Skin epidermis (tissue), 12 donors: Measurements from ENCODE around the gene ANKRD33B.
"Not testable (repeated sequence)": the region's sequence is repeated elsewhere in the genome, so short reads cannot be mapped to it uniquely, and the experiment has no call there.

Experiments
- H3K27ac ChIP-seq, 21 experiments: fragments of 200-600 bp; sonication (generic) in 11 of 21; one replicate each; pipeline ENCODE4 v1.5.0; 2020; ENCODE audit warnings: mild to moderate bottlenecking in 3 of 21, inconsistent platforms in 2 of 21, moderate library complexity in 2 of 21
- H3K4me3 ChIP-seq, 7 experiments: fragments of 200-600 bp; sonication (generic) in 2 of 7; one replicate each; pipeline ENCODE4 v1.5.0; 2020; ENCODE audit warnings: inconsistent platforms in 2 of 7, mild to moderate bottlenecking in 2 of 7, moderate library complexity in 1 of 7

The ANKRD33B gene

GRCh38 chr5:10628601-10629000 is 64.7 kb downstream of the ANKRD33B start:
- Histone ChIP-seq H3K27ac (no peak overlapping the region), H3K4me3 (no peak overlapping the region)

- Histone ChIP-seq H3K27ac (no peak overlapping the region), H3K4me3 (no peak overlapping the region)
Measured at GRCh38 chr5:10629682-10630081, 65.8 kb downstream of the ANKRD33B start.

- no peak overlapping the region for H3K4me3 ChIP-seq
- no peak overlapping the region for H3K27ac ChIP-seq
Measured at GRCh38 chr5:10630126-10630525, 66.3 kb downstream of the ANKRD33B start.

DNA sequence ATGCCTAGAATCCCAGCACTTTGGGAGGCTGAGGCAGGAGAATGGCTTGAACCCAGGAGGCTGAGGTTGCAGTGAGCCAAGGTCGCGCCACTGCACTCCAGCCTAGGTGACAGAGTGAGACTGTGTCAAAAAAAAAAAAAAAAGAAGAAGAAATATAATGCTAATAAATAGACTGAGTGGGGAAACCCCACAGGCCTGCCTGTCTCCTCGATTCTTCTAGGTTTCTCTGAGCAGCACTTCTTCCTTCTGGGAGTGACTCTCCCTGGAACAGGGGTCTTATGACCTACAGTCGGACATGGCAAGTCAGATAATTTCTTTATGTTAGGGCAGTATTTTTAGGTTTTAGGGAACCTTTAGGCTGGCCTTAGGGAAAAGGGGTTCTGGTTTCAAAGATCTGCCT is 66.9 kb downstream of the ANKRD33B start:
- H3K27ac ChIP-seq, H3K4me3 ChIP-seq: not testable (repeated sequence)

- no peak overlapping the region for H3K4me3 ChIP-seq
- H3K27ac ChIP-seq: peak overlapping the region in 2 of 21 experiments; percentile 46 to 51
Measured at GRCh38 chr5:10631316-10631996, 67.6 kb downstream of the ANKRD33B start.

- Histone ChIP-seq H3K27ac (peak overlapping the region in 4 of 21 experiments; percentile 22 to 58 (median 48)), H3K4me3 (peak overlapping the region in 1 of 7 experiments; percentile 6)
Measured at GRCh38 chr5:10632110-10632761, 68.4 kb downstream of the ANKRD33B start.

- no peak overlapping the region for H3K4me3 ChIP-seq
- no peak overlapping the region for H3K27ac ChIP-seq
Measured at GRCh38 chr5:10633271-10634049, 69.6 kb downstream of the ANKRD33B start.

DNA sequence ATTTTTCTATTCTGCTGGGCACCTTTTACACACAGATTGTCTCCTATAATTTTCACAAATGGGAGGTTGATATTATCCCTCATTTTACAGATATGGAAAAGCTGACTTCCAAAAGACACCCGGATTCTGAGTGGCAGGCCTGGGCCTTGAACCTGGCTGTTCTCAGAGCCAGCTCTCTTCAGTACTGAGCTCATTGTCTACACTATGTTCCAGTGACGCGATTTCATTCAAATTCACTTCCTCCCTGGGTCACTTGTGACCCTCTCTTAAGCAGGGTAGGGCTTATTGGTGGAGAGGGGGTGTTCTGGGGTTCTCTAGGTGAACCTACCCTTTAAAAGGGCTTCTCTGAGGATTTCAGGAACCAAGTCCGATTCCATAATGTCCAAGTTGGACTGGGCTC is 70.2 kb downstream of the ANKRD33B start:
- Histone ChIP-seq H3K27ac (peak overlapping the region in 1 of 21 experiments; percentile 27), H3K4me3 (no peak overlapping the region)

DNA sequence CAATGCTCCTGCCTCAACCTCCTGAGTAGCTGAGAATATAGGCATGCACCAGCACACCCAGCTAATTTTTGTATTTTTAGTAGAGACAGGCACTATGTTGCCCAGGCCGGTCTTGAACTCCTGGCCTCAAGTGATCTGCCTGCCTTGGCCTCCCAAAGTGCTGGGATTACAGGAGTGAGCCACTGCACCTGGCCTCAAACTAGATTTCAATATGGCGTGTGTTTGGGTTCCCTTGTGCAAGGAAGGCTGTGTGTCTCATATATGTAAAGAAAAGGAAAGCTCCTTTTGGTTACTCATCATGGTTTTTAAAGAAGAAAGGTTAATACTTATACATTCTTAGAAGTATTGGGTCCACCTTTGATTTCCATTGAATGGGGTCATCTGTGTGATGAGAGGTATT is 70.7 kb downstream of the ANKRD33B start:
- Histone ChIP-seq H3K27ac (peak overlapping the region in 1 of 21 experiments; percentile 27), H3K4me3 (no peak overlapping the region)

DNA sequence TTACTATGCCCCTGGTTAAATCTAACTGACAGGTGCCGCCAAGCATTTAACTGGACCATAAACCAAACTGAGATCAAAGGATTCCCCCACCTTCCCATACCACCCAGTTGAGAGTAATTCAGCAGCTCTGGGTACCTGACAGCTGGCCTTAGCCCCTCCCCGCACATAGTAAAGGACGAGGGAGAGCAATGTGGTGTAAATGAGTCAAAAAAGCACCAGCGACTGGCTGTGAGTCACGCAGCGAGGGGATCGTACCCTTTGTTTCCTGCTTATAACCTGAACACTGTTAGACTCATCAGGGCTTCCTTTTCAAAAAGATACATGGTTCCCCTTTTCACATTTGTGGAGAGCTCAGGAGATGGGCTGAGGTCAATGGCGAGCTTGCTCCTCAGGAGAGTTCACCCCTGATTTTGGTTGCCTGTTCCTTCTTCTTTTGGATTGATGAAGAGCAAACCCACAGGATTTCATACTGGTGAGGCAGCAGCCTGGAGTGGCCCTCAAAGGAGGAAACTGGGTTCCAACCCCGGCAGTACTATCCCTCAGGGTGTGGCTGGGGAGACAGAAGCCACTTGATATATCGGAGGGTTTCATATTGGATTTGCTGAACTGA is 71.5 kb downstream of the ANKRD33B start:
- Histone ChIP-seq H3K4me3 (no peak overlapping the region), H3K27ac (peak overlapping the region in 4 of 21 experiments; percentile 27 to 57 (median 38))

DNA sequence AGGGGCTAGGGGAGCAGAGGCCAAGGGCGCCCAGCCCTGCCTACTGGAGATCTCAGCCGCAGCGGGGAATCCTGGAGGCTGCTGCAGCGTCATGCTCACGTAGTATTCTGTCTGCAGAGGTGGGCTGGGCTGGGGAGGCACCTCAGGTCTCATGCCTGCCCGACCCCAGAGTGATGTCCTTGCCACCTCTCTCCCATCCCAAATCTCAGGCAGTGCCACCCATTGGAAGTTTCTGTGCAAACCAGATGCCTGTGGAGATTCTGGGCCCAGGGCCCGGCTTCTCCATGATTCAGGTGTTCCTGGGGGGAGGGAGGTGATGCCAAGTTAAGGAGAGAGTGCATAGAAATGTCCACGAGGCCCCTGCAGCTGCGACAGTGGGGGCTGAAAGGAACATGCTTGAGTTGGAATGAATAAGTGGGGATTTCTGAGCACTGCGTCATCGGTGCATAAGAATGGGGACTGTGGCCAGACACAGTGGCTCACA is 72.0 kb downstream of the ANKRD33B start:
- no peak overlapping the region for H3K4me3 ChIP-seq
- H3K27ac ChIP-seq: peak overlapping the region in 2 of 21 experiments; percentile 50 to 57

DNA sequence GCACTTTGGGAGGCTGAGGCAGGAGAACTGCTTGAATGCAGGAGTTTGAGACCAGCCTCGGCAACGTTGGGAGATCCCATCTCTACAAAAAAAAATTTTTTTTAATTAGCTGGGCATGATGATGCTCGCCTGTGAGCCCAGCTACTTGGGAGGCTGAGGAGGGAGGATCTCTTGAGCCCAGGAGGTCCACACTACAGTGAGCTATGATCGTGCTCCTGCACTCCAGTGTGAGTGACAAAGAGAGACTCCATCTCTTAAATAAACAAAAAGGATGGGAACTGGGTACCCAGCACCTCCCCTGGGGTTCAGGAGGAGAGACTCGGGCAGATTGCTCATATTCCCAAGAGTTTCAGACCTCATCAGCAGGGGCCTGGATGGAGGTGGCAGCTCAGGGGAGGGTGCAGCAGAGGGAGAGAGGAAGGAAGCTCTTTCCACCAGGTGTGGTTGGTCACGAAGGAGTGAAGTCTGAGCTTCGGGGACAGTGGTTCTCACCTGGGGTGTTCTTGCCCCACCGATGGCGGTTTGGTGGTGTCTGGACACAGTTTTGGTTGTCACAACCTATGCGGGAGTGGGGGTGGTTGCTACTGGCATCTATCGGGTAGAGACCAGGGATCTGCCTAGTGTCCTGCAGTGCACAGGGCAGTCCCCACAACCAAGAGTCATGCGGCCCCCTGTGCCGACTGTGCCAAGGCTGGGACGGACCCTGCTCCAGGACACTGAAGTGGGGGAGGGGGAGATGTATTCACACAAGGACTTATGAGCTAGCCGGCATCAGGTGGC is 72.7 kb downstream of the ANKRD33B start:
- peak overlapping the region in 1 of 21 experiments; percentile 50 for H3K27ac ChIP-seq
- no peak overlapping the region for H3K4me3 ChIP-seq

DNA sequence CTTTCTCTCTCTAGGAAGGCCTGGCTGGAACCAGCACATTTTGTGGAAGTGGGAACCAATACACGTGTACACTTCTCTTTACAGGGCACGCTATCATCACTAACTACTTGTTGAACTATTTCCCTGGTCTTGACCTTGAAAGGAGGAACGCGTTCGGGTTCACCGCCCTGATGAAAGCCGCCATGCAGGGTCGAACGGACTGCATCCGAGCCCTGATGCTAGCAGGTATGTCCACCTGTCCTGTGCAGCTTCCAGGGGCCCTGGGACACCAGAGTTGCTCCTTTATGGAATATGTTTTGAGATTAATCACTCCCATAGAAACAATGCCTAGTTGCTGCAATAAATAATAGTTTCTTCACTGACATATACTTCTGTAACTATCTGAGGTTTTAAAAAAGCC is 74.1 kb downstream of the ANKRD33B start:
- H3K4me3 ChIP-seq: no peak overlapping the region
- no peak overlapping the region for H3K27ac ChIP-seq

GRCh38 chr5:10638723-10639122 is 74.9 kb downstream of the ANKRD33B start:
- not testable (repeated sequence) for H3K27ac ChIP-seq, H3K4me3 ChIP-seq

DNA sequence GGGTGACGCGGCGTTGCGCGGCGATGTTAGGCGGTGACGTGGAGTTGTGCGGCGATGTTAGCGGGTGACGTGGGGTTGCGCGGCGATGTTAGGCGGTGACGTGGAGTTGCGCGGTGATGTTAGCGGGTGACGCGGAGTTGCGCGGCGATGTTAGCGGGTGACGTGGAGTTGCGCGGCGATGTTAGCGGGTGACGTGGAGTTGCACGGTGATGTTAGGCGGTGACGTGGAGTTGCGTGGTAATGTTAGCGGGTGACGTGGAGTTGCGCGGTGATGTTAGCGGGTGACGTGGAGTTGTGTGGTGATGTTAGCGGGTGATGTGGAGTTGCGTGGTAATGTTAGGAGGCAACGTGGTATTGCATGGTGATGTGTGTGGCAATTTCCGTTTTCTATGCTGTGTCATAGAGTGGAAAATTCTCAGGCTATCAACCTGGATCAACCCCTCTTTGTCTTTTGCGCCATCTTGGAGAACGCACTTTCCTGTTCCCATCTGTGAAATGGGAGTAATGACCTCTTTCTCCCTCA is 76.0 kb downstream of the ANKRD33B start:
- Histone ChIP-seq H3K4me3 (no peak overlapping the region), H3K27ac (no peak overlapping the region)

- no peak overlapping the region for H3K27ac ChIP-seq
Measured at GRCh38 chr5:10642367-10642766, 78.5 kb downstream of the ANKRD33B start.

DNA sequence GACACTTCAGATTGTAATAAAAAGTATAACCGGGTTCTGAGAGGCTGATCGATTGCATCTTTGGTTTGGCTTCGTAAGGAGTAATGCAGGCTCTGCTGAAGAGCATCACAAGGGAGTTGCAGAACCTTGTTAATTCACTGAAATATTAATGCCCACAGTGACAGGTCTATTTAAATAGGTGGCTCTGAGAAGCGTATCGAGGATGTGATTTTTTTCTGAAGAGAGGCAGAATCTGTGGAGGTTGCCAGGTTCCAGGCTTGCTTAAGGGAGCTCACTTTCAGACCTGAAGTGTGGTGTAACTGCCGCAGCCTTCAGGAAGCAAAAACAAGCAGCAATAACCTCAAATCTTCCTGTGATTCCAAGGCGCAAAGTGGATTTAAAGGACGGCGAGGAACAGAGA is 80.3 kb downstream of the ANKRD33B start:
- no peak overlapping the region for H3K4me3 ChIP-seq

More at GRCh38 chr5:10642367-10642766, 78.5 kb downstream of the ANKRD33B start:
- no peak overlapping the region for H3K4me3 ChIP-seq

DNA sequence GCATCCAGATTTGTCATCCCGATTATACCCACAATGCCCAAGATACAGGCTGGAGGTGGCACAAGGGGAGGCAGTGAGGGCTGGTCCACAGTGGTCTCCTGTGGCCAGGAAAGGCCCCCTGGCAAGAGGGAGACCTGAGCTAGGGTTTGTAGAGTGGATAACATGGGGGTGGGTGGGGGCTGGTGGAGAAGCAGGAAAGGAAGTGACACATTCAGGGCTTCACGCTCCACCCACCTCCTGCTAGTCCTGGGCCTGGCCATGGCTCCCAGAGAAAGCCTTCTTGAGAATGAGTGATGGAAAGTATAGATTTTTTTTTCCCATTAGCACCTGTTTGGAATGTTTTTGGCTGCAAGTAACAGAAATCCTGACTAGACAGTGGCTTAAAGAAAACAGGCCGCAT is 81.3 kb downstream of the ANKRD33B start:
- Histone ChIP-seq H3K4me3 (no peak overlapping the region), H3K27ac (no peak overlapping the region)

More for the DNA sequence above, 80.3 kb downstream of the ANKRD33B start:
- H3K27ac ChIP-seq: no peak overlapping the region

DNA sequence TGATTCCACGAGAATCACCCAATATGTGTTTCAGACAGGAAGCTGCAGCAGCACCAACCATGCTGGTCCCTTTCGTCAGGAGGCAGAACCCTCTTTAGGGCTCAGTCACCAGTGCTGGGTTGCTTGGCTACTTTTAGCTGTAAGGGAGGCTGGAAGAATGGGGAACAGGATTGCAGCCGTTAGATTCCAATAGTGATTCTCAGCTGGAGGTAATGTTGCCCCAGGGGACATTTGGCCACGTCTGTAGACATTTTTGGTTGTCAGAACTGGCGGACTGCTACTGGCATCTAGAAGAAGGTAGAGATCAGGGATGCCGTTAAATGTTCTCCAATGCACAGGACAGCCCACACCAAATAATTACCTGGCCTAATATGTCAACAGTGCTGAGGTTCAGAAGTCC is 81.8 kb downstream of the ANKRD33B start:
- no peak overlapping the region for H3K27ac ChIP-seq
- H3K4me3 ChIP-seq: no peak overlapping the region
